ENCODE measurements around the gene C8G. TPM values are rescaled to one million over a fixed set of nuclear protein-coding genes. Genes with fewer than 3 reads are reported as not detected.

Gene C8G
- polyA plus RNA-seq, 1 donor from 2014 or later, result not detected

GRCh38 chr9:136961279-136962065, 16.4 kb downstream of the C8G start:
- TF ChIP-seq SMC3 (conservative IDR thresholded peaks at IDR 0.05; ENCODE audit: poor library complexity), result no peak
- TF ChIP-seq CTCF (IDR thresholded peaks at IDR 0.05; ENCODE audit: poor library complexity, severe bottlenecking), result no peak
- Histone ChIP-seq H3K9ac (ENCODE audit: low read length) (no peak overlapping the region), H4K20me1 (ENCODE audit: insufficient read depth) (no peaks in the 10 kb centered on the region), H3K4me2 (ENCODE audit: low read length) (no peak overlapping the region), H3K9me3 (ENCODE audit: low read length) (no peaks in the 10 kb centered on the region), H3F3A (ENCODE audit: insufficient read depth, low read length, poor library complexity, severe bottlenecking) (no peaks in the 10 kb centered on the region), H3K4me3 (ENCODE audit: low read length) (no peak overlapping the region), H3K79me2 (replicated peaks; ENCODE audit: insufficient read depth, low read length) (no peaks in the 10 kb centered on the region), H3K27me3 (ENCODE audit: insufficient read depth, low read depth, low read length) (no peaks in the 10 kb centered on the region), H3K36me3 (ENCODE audit: insufficient read depth, low read length) (no peaks in the 10 kb centered on the region), H3K27ac (ENCODE audit: low read length) (no peak overlapping the region), H3K9me2 (ENCODE audit: insufficient read depth, low read length) (no peaks in the 10 kb centered on the region), H2AFZ (ENCODE audit: low read depth, low read length) (no peak overlapping the region)

GRCh38 chr9:136962163-136962562, 17.1 kb downstream of the C8G start:
- TF ChIP-seq CTCF (IDR thresholded peaks at IDR 0.05; ENCODE audit: poor library complexity, severe bottlenecking) (no peak), TAF1 (IDR thresholded peaks at IDR 0.05; ENCODE audit: low read depth) (no peak), POLR2AphosphoS5 (IDR thresholded peaks at IDR 0.05) (no peak), RAD21 (conservative IDR thresholded peaks at IDR 0.05) (no peak), SMC3 (conservative IDR thresholded peaks at IDR 0.05; ENCODE audit: poor library complexity) (no peak), MXI1 (conservative IDR thresholded peaks at IDR 0.05; ENCODE audit: poor library complexity, severe bottlenecking) (no peak), EP300 (conservative IDR thresholded peaks at IDR 0.05; ENCODE audit: poor library complexity, severe bottlenecking) (no peak), EZH2 (IDR thresholded peaks at IDR 0.05; ENCODE audit: borderline replicate concordance, insufficient read depth, low read length, poor library complexity, severe bottlenecking) (no peak), REST (IDR thresholded peaks at IDR 0.05; ENCODE audit: borderline replicate concordance) (no peak)
- Histone ChIP-seq H3K9me3 (ENCODE audit: low read length) (no peaks in the 10 kb centered on the region), H3K27me3 (ENCODE audit: insufficient read depth, low read depth, low read length) (no peaks in the 10 kb centered on the region), H3K4me2 (ENCODE audit: low read length) (no peak overlapping the region), H4K20me1 (ENCODE audit: insufficient read depth) (no peaks in the 10 kb centered on the region), H3K4me3 (ENCODE audit: low read length) (no peak overlapping the region), H2AFZ (ENCODE audit: low read depth, low read length) (no peak overlapping the region), H3K79me2 (replicated peaks; ENCODE audit: insufficient read depth, low read length) (no peaks in the 10 kb centered on the region), H3K9me2 (ENCODE audit: insufficient read depth, low read length) (no peaks in the 10 kb centered on the region), H3K9ac (ENCODE audit: low read length) (no peak overlapping the region), H3K27ac (ENCODE audit: low read length) (no peak overlapping the region), H3K36me3 (ENCODE audit: insufficient read depth, low read length) (no peaks in the 10 kb centered on the region), H3F3A (ENCODE audit: insufficient read depth, low read length, poor library complexity, severe bottlenecking) (no peaks in the 10 kb centered on the region)
